GM12878 (cell line): ENCODE results near the gene TSPAN10. TPM values are rescaled to one million over a fixed set of nuclear protein-coding genes. Genes with fewer than 3 reads are reported as not detected.

ENCODE experiments used
- ATAC-seq: fragments of 200-7000 bp; cut with Tn5 transposase; 3 replicates; pipeline ENCODE4 v1.9.1; 2020; ENCODE audit warnings: mild to moderate bottlenecking, moderate library complexity
- BruUV-seq: library from RNA; stranded (reverse); fragments of 400-500 nt; replicated peaks from 2 replicates; lab custom pipeline; 2021; lab: Mats Ljungman, UMichigan
- CTCF ChIA-PET: fragments of 300-600 bp; sonication (Branson Sonifier 250); formaldehyde crosslinking; extraction: SDS; loops from one replicate; lab custom pipeline; 2021; ENCODE audit warnings: inconsistent platforms; lab: Yijun Ruan, JAX
- POLR2A ChIA-PET: fragments of 350-600 bp; formaldehyde crosslinking; extraction: SDS; loops from one replicate; lab custom pipeline; 2021; ENCODE audit warnings: inconsistent platforms; lab: Charles Lee
- RAD21 ChIA-PET: fragments of 300-600 bp; sonication (Branson Sonifier 250); formaldehyde crosslinking; loops from one replicate; lab custom pipeline; 2023; ENCODE audit warnings: antibody characterized with exemption; ENCODE audit not compliant: unreplicated experiment; lab: Charles Lee
- SMC1A ChIA-PET: fragments of 300-600 bp; sonication (Branson Sonifier 250); formaldehyde crosslinking; loops from one replicate; lab custom pipeline; 2023; ENCODE audit not compliant: unreplicated experiment, uncharacterized antibody; lab: Charles Lee
- DNase-seq: peaks from one replicate; pipeline ENCODE4 v3.0.0-alpha.2; 2011; ENCODE audit warnings: low read depth, low spot score
- FAIRE-seq: peaks from 3 replicates; lab custom pipeline; 2011; peaks lifted over from hg19 to GRCh38; lab: Jason Lieb, UNC
- H2AFZ ChIP-seq: 2 replicates; pipeline ENCODE4 v1.6.0; 2011; ENCODE audit warnings: low read depth, low read length, control low read depth; ENCODE audit not compliant: control insufficient read depth
- H3K27ac ChIP-seq: 2 replicates; pipeline ENCODE4 v1.5.1; 2011; ENCODE audit warnings: control low read depth; ENCODE audit not compliant: control insufficient read depth, insufficient read depth
- H3K27me3 ChIP-seq, 2 experiments: replicated peaks in 1 of 2; 2 replicates each; pipeline versions ENCODE4 v1.6.0 to v1.6.1; 2011; ENCODE audit warnings: low read length in 1 of 2; ENCODE audit not compliant: control insufficient read depth in 2 of 2, insufficient read depth in 2 of 2
- H3K36me3 ChIP-seq, 2 experiments: 2 replicates each; pipeline ENCODE4 v1.5.1; 2011; ENCODE audit warnings: low read length in 1 of 2; ENCODE audit not compliant: control insufficient read depth in 2 of 2, insufficient read depth in 2 of 2
- H3K4me1 ChIP-seq: 2 replicates; pipeline ENCODE4 v1.6.1; 2011; ENCODE audit warnings: mild to moderate bottlenecking, low read length, moderate library complexity, mixed read lengths; ENCODE audit not compliant: control insufficient read depth, insufficient read depth
- H3K4me2 ChIP-seq: 2 replicates; pipeline ENCODE4 v1.6.0; 2011; ENCODE audit warnings: control low read depth; ENCODE audit not compliant: control insufficient read depth, insufficient read depth
- H3K4me3 ChIP-seq: fragments of 200-600 bp; sonication (generic); 2 replicates; pipeline ENCODE4 v1.5.1; 2016
- H3K79me2 ChIP-seq: 2 replicates; pipeline ENCODE4 v1.6.0; 2011; ENCODE audit warnings: low read length; ENCODE audit not compliant: control insufficient read depth, insufficient read depth
- H3K9ac ChIP-seq: 2 replicates; pipeline ENCODE4 v1.8.0; 2011; ENCODE audit warnings: low read length, control low read depth, mixed read lengths; ENCODE audit not compliant: control insufficient read depth, insufficient read depth
- H3K9me3 ChIP-seq: replicated peaks from 3 replicates; pipeline ENCODE4 v1.5.1; 2011; ENCODE audit warnings: mild to moderate bottlenecking, low read length; ENCODE audit not compliant: control insufficient read depth, insufficient read depth
- H4K20me1 ChIP-seq: 2 replicates; pipeline ENCODE4 v1.6.0; 2011; ENCODE audit not compliant: control insufficient read depth, insufficient read depth
- BCLAF1 ChIP-seq: fragments of 450-650 bp; IDR thresholded peaks from 2 replicates; pipeline ENCODE4 v1.6.1; 2017; ENCODE audit warnings: antibody characterized with exemption, mild to moderate bottlenecking, moderate library complexity
- CBX3 ChIP-seq: fragments of 200-600 bp; sonication (generic); IDR thresholded peaks from 2 replicates; pipeline ENCODE4 v1.6.1; 2016; ENCODE audit warnings: low read depth, borderline replicate concordance
- CBX5 ChIP-seq: sonication (generic); IDR thresholded peaks from 2 replicates; pipeline ENCODE4 v1.6.1; 2016; ENCODE audit warnings: low read depth, moderate library complexity, mild to moderate bottlenecking, inconsistent platforms
- CREB1 ChIP-seq: IDR thresholded peaks from 2 replicates; pipeline ENCODE4 v1.6.1; 2012; ENCODE audit warnings: low read depth, mild to moderate bottlenecking, inconsistent platforms
- CREM ChIP-seq: IDR thresholded peaks from 2 replicates; pipeline ENCODE4 v1.6.1; 2014; ENCODE audit warnings: antibody characterized with exemption, low read depth
- DPF2 ChIP-seq: fragments of 450-650 bp; IDR thresholded peaks from 2 replicates; pipeline ENCODE4 v1.6.1; 2017; ENCODE audit warnings: mild to moderate bottlenecking
- KAT2A ChIP-seq: conservative IDR thresholded peaks from 2 replicates; pipeline ENCODE4 v1.6.1; 2011; ENCODE audit warnings: low read depth, low read length; ENCODE audit not compliant: control insufficient read depth
- PKNOX1 ChIP-seq: fragments of 450-650 bp; IDR thresholded peaks from 2 replicates; pipeline ENCODE4 v1.6.1; 2016; ENCODE audit warnings: mild to moderate bottlenecking
- TCF12 ChIP-seq: IDR thresholded peaks from 2 replicates; pipeline ENCODE4 v1.6.1; 2011; ENCODE audit warnings: low read depth, mild to moderate bottlenecking, low read length
- ZBTB40 ChIP-seq: fragments of 450-650 bp; IDR thresholded peaks from 2 replicates; pipeline ENCODE4 v1.6.1; 2016; ENCODE audit warnings: mild to moderate bottlenecking, moderate library complexity, borderline replicate concordance
- WGBS: methylation state at CpG from one replicate; pipeline ENCODE4 v1.1.6; 2016; ENCODE audit warnings: low lambda C conversion rate; ENCODE audit not compliant: insufficient replicate concordance, insufficient coverage; ENCODE audit errors: missing lambda C conversion rate; 5-methylcytosine and 5-hydroxymethylcytosine counted together
- in situ Hi-C: fragments of 300-500 bp; cut with MboI; formaldehyde crosslinking; loops from 9 replicates; pipeline ENCODE4 v1.14.3; 2018; ENCODE audit warnings: mixed read lengths
- intact Hi-C: fragments of 100-400 bp; cut with micrococcal nuclease; formaldehyde crosslinking; loops from one replicate; pipeline ENCODE4 v1.14.2; 2022; ENCODE audit not compliant: unreplicated experiment
- polyA plus RNA-seq, 11 experiments: library from polyadenylated mRNA; depleted of rRNA in 4 of 11; unstranded in 6 of 11; stranded (reverse) in 5 of 11; fragments of >200 nt; fragmentation: Nextera tagmentation in 4 of 11; fragmentation: Illumina TruSeq in 1 of 11; extraction: Ambion mirVana in 4 of 11; extraction: Trizol in 1 of 11; gene quantifications; 1 replicate in 1 of 11; 2 replicates in 10 of 11; pipeline versions ENCODE4 v1.2.1 to v1.2.3, GENCODE V29; 2011 to 2016; ENCODE audit warnings: inconsistent platforms in 2 of 11, missing spikeins in 2 of 11, low read depth in 1 of 11
- total RNA-seq, 4 experiments: library from RNA; depleted of rRNA in 3 of 4; stranded (reverse); fragments of >200 nt in 3 of 4; fragmentation: Illumina TruSeq in 1 of 4; extraction: Trizol in 1 of 4; gene quantifications; 2 replicates each; pipeline versions ENCODE4 v1.2.1 to v1.2.3, GENCODE V29; 2013 to 2021
- TF ChIP-seq, protein P1 (sequence below): IDR thresholded peaks from 2 replicates; pipeline ENCODE4 v1.6.1; 2012; ENCODE audit warnings: low read length, inconsistent platforms
- TF ChIP-seq, protein P2 (sequence below): fragments of 450-650 bp; IDR thresholded peaks from 2 replicates; pipeline ENCODE4 v1.6.1; 2016; ENCODE audit warnings: mild to moderate bottlenecking

TSPAN10 gene
- total and polyA plus RNA-seq, 10 of the 15 experiments (the other 5 are each of a cell fraction or from before 2014, with no cell fraction given) = 0.13 to 0.82 (median 0.43) TPM

GRCh38 chr17:81691196-81691595, 54.2 kb downstream of the TSPAN10 start (continued):
- TF ChIP-seq, protein P1, sequence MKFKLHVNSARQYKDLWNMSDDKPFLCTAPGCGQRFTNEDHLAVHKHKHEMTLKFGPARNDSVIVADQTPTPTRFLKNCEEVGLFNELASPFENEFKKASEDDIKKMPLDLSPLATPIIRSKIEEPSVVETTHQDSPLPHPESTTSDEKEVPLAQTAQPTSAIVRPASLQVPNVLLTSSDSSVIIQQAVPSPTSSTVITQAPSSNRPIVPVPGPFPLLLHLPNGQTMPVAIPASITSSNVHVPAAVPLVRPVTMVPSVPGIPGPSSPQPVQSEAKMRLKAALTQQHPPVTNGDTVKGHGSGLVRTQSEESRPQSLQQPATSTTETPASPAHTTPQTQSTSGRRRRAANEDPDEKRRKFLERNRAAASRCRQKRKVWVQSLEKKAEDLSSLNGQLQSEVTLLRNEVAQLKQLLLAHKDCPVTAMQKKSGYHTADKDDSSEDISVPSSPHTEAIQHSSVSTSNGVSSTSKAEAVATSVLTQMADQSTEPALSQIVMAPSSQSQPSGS = no peak
- TF ChIP-seq CREM (no peak), CBX5 (no peak), TCF12 (no peak), CBX3 (no peak)

- Histone ChIP-seq H3K4me1 (no peaks in the 10 kb centered on the region), H3K27me3 (no peaks in the 10 kb centered on the region), H3K36me3 (peaks cover 11 to 63% of the 10 kb centered on the region in 2 experiments; a peak in 3 of 4 replicates), H3K4me2 (no peak overlapping the region), H2AFZ (no peak overlapping the region), H3K79me2 (no peaks in the 10 kb centered on the region; the same call in none of the 2 replicates), H3K9me3 (no peaks in the 10 kb centered on the region), H3K27ac (no peak overlapping the region), H3K4me3 (no peak overlapping the region), H3K9ac (no peak overlapping the region), H4K20me1 (no peaks in the 10 kb centered on the region; the same call in 1 of the 2 replicates)
- in situ Hi-C loops = no loop called here
- ChIA-PET RAD21 (no interaction called here), POLR2A (no interaction called here), CTCF (no interaction called here), SMC1A (no interaction called here)
- ATAC-seq (no peak), DNase-seq (no peak), FAIRE-seq (no peak)
- intact Hi-C loops = no loop called here
- no TSS peak for BruUV-seq
- WGBS = 94% methylated on average over 20 of the region's 20 CpGs
- TF ChIP-seq, protein P2, sequence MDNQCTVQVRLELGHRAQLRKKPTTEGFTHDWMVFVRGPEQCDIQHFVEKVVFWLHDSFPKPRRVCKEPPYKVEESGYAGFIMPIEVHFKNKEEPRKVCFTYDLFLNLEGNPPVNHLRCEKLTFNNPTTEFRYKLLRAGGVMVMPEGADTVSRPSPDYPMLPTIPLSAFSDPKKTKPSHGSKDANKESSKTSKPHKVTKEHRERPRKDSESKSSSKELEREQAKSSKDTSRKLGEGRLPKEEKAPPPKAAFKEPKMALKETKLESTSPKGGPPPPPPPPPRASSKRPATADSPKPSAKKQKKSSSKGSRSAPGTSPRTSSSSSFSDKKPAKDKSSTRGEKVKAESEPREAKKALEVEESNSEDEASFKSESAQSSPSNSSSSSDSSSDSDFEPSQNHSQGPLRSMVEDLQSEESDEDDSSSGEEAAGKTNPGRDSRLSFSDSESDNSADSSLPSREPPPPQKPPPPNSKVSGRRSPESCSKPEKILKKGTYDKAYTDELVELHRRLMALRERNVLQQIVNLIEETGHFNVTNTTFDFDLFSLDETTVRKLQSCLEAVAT = no peak
- TF ChIP-seq DPF2 = no peak
- no peak for TF ChIP-seq CREB1
- TF ChIP-seq PKNOX1 = no peak
- TF ChIP-seq KAT2A = no peak
- TF ChIP-seq BCLAF1 = no peak
- TF ChIP-seq ZBTB40 = no peak
These were observed 54.6 kb downstream of the TSPAN10 start for GRCh38 chr17:81691608-81692007.
